DOHH2 (cell line): Measurements from ENCODE around the gene GPR21.

Experiments used
- H3F3A ChIP-seq: fragments of 200-600 bp; sonication (generic), shearing (Covaris generic); 2 replicates; pipeline ENCODE4 v1.6.0; 2016; ENCODE audit warnings: antibody characterized with exemption, mild to moderate bottlenecking; ENCODE audit not compliant: control insufficient read depth, insufficient read depth
- H3K27ac ChIP-seq: fragments of 200-600 bp; sonication (generic); 2 replicates; pipeline ENCODE4 v1.5.1; 2014; ENCODE audit warnings: low read depth, mild to moderate bottlenecking, low read length, moderate library complexity
- H3K27me3 ChIP-seq: fragments of 200-600 bp; sonication (generic); 2 replicates; pipeline ENCODE4 v1.6.1; 2014; ENCODE audit warnings: mild to moderate bottlenecking, low read length, mixed read lengths; ENCODE audit not compliant: control insufficient read depth
- H3K36me3 ChIP-seq: fragments of 200-600 bp; sonication (generic); 2 replicates; pipeline ENCODE4 v1.6.1; 2014; ENCODE audit warnings: mild to moderate bottlenecking, low read length, moderate library complexity, mixed read lengths; ENCODE audit not compliant: control insufficient read depth
- H3K4me1 ChIP-seq: fragments of 200-600 bp; sonication (generic); 2 replicates; pipeline ENCODE4 v1.6.1; 2014; ENCODE audit warnings: mild to moderate bottlenecking, low read length, mixed read lengths; ENCODE audit not compliant: control insufficient read depth
- H3K4me2 ChIP-seq: fragments of 200-600 bp; sonication (generic); 2 replicates; pipeline ENCODE4 v1.6.0; 2014; ENCODE audit warnings: mild to moderate bottlenecking, low read length, moderate library complexity
- H3K4me3 ChIP-seq: fragments of 200-600 bp; sonication (generic); 2 replicates; pipeline ENCODE4 v1.5.1; 2014; ENCODE audit warnings: mild to moderate bottlenecking, low read length, mixed read lengths
- H3K79me2 ChIP-seq: fragments of 200-600 bp; sonication (generic); 2 replicates; pipeline ENCODE4 v1.6.1; 2014; ENCODE audit warnings: mild to moderate bottlenecking, low read length, mixed read lengths; ENCODE audit not compliant: control insufficient read depth
- H3K9me2 ChIP-seq: fragments of 200-600 bp; sonication (generic); replicated peaks from 2 replicates; pipeline ENCODE4 v1.6.1; 2014; ENCODE audit warnings: mild to moderate bottlenecking, low read length, mixed read lengths; ENCODE audit not compliant: control insufficient read depth
- H3K9me3 ChIP-seq: fragments of 200-600 bp; sonication (generic); 2 replicates; pipeline ENCODE4 v1.6.1; 2014; ENCODE audit warnings: antibody characterized with exemption, low read length, mixed read lengths; ENCODE audit not compliant: control insufficient read depth, insufficient read depth
- H4K20me1 ChIP-seq: fragments of 200-600 bp; sonication (generic); 2 replicates; pipeline ENCODE4 v1.6.0; 2014; ENCODE audit warnings: low read depth, mild to moderate bottlenecking, antibody characterized with exemption, low read length, moderate library complexity; ENCODE audit not compliant: control insufficient read depth, insufficient read depth
- CTCF ChIP-seq: fragments of 200-600 bp; sonication (generic); IDR thresholded peaks from one replicate; pipeline ENCODE4 v1.5.1; 2014; ENCODE audit warnings: antibody characterized with exemption, mild to moderate bottlenecking, low read depth, low read length; ENCODE audit not compliant: poor library complexity, severe bottlenecking
- EZH2phosphoT487 ChIP-seq: fragments of 200-600 bp; sonication (generic); IDR thresholded peaks from 2 replicates; pipeline ENCODE4 v1.6.1; 2017; ENCODE audit warnings: borderline replicate concordance, mild to moderate bottlenecking, antibody characterized with exemption, low read length, moderate library complexity, mixed read lengths

The GPR21 gene

GRCh38 chr9:123000371-123001068 is 32.9 kb upstream of the GPR21 start:
- no peaks in the 10 kb centered on the region for H3F3A ChIP-seq
- no peak overlapping the region for H3K4me3 ChIP-seq
- no peak overlapping the region for H3K27ac ChIP-seq
- no peaks in the 10 kb centered on the region for H3K79me2 ChIP-seq
- H3K27me3 ChIP-seq = no peaks in the 10 kb centered on the region
- H3K36me3 ChIP-seq = peaks cover 38% of the 10 kb centered on the region
- H4K20me1 ChIP-seq = no peaks in the 10 kb centered on the region
- TF ChIP-seq EZH2phosphoT487 (no peak), CTCF (no peak)
- H3K9me2 ChIP-seq = no peaks in the 10 kb centered on the region
- peaks cover 4% of the 10 kb centered on the region for H3K4me1 ChIP-seq
- H3K9me3 ChIP-seq = no peaks in the 10 kb centered on the region
- no peak overlapping the region for H3K4me2 ChIP-seq

GRCh38 chr9:123002754-123003153 is 30.7 kb upstream of the GPR21 start:
- Histone ChIP-seq H4K20me1 (no peaks in the 10 kb centered on the region), H3K27ac (no peak overlapping the region), H3K9me2 (no peaks in the 10 kb centered on the region), H3K4me1 (peaks cover 4% of the 10 kb centered on the region), H3K4me3 (no peak overlapping the region), H3K4me2 (no peak overlapping the region), H3F3A (no peaks in the 10 kb centered on the region), H3K36me3 (peaks cover 19% of the 10 kb centered on the region), H3K27me3 (no peaks in the 10 kb centered on the region), H3K79me2 (no peaks in the 10 kb centered on the region), H3K9me3 (no peaks in the 10 kb centered on the region)
- TF ChIP-seq CTCF = no peak
- no peak for TF ChIP-seq EZH2phosphoT487

- Histone ChIP-seq H3K4me2 (no peak overlapping the region), H3K4me3 (no peak overlapping the region), H3K36me3 (peaks cover 19% of the 10 kb centered on the region), H3K9me3 (no peaks in the 10 kb centered on the region), H3K4me1 (peaks cover 4% of the 10 kb centered on the region), H3F3A (no peaks in the 10 kb centered on the region), H3K27me3 (no peaks in the 10 kb centered on the region), H3K27ac (no peak overlapping the region), H4K20me1 (no peaks in the 10 kb centered on the region), H3K79me2 (no peaks in the 10 kb centered on the region), H3K9me2 (no peaks in the 10 kb centered on the region)
- TF ChIP-seq CTCF = no peak
- no peak for TF ChIP-seq EZH2phosphoT487
These were observed 30.0 kb upstream of the GPR21 start for GRCh38 chr9:123003466-123003865.
